GM21367 (cell line): Measurements from ENCODE around the gene ADAMTS16.

ENCODE experiments used
- ATAC-seq: cut with Tn5 transposase; IDR thresholded peaks from one replicate; pipeline ENCODE4 v1.9.1; 2021; ENCODE audit not compliant: unreplicated experiment

The ADAMTS16 gene

DNA sequence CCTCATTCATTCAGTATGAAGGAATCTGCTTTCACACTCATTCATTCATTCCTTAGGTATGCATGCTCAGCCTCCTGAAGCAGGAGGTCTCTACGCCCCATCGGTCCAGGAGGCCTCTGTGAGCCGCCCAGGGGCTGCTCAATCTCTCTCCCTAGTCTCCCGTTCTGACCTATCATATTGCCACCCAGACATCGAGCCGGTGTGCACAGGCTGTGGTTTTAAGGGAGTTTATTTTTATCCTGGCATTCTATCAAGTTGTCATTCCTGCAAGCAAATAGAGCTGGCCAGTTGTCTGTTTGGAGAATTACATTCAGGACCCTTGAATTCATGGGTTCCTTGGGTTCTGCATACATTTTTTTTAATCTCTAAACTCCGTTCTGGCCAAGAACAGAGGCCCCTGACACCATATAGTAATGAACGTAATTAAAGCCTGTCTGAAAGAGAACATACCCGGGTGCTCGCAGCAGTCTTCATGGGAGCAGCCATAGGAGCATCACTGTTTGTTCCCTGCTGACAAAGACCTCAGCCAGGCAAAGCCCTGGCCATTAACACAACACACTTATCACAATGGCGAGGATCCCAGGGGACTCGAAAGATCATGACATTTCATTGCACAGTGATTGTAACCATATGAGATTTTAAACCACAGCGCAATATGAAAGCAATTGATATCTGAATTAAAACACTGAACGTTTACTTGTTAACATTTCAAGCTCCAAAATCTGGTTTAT, 80.9 kb downstream of the ADAMTS16 start:
- ATAC-seq: no peak

DNA sequence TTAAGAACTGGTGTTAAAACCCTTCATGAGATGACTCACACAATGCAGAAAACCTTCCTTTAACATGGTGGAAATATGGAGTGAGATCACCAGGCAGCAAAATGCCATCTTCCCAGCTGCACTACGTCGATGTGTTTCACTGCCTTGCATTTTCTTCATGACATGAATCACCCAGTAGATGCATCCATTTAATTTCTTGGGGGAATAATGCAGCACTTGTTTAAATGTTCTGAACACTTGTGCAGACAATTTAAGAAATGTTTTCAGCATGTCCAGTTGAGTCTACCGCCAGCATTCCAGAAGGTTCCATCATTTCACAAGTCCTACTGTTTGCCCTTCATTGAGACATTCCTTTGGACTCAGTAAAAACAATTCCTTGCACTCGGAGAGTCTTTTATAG, 81.6 kb downstream of the ADAMTS16 start:
- no peak for ATAC-seq

- no peak for ATAC-seq
These were observed 91.4 kb downstream of the ADAMTS16 start for GRCh38 chr5:5231576-5231975.

DNA sequence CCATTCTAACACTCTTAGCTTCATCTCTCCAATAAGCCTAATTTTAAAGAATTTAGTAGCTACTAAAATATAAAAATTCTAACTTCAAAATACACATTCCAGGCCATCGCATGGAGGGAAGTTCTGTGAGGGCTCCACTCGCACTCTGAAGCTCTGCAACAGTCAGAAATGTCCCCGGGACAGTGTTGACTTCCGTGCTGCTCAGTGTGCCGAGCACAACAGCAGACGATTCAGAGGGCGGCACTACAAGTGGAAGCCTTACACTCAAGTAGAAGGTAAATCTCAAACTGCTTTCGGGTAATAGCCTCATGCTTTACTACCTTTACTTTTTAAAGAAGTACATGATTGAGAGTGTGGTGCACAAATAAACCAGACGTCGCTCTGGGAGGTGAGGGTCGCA, 94.8 kb downstream of the ADAMTS16 start:
- ATAC-seq: no peak

GRCh38 chr5:5235685-5236084, 95.6 kb downstream of the ADAMTS16 start:
- no peak for ATAC-seq

- ATAC-seq: no peak
These were observed 99.1 kb downstream of the ADAMTS16 start for GRCh38 chr5:5239191-5239590.

DNA sequence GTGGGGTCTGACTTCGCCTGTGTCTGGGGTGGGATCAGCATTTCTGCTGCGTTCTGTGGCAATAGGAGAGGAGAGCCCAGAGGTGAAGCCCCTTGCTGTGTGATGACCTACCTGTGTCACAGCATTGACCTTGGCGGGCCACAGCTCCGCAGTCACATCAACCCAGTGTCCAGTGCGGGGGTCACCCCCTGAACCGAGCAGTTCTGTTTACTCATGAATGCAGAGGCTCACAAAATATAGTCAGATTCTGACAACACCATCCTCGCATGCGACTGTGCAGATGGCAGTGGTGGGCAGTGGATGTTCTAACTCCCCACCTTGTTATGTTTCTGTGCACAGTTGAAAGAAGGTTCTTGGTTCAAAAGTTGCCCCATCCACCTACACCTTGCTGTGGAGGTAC, 100.1 kb downstream of the ADAMTS16 start:
- ATAC-seq: no peak

GRCh38 chr5:5242056-5242455, 101.9 kb downstream of the ADAMTS16 start:
- no peak for ATAC-seq

- no peak for ATAC-seq
These were observed 106.6 kb downstream of the ADAMTS16 start for GRCh38 chr5:5246736-5247135.

DNA sequence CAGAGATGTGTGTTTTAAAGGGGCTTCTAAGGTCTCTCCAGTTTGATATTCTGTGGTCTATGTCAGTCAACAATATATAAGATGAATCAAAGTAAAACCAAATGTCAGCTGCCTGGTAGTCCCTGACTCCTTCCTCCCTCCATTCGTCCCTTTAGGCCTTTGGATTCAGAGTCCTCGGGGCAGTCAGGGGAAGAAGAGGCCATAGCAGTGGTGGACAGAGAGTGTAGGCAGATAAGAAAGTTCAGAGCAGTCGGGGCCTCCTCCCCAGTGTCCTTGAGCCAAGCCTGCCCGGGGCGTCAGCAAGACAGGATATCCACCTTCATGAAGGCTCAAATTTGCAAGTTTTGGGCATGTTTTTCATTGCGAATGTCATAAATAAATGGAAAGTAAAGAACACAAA, 110.6 kb downstream of the ADAMTS16 start:
- ATAC-seq: no peak

DNA sequence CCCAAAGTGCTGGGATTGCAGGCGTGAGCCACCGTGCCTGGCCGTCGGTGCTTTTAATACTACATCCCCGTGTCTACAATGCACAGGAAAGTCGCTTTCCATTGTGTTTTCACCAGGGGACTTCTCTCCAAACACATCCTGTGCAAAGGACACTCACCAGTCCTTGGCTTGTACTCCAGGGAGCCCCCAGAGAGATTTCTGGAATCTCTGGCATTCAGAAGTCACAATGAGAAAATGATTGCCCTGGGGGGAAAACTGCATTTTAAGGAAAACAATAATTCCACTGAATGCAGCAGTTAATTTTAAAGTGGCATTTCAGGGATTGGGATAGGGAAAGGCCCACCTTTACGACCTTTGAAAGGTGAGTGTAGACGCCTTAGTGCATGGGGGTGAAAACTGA, 112.0 kb downstream of the ADAMTS16 start:
- ATAC-seq: no peak

DNA sequence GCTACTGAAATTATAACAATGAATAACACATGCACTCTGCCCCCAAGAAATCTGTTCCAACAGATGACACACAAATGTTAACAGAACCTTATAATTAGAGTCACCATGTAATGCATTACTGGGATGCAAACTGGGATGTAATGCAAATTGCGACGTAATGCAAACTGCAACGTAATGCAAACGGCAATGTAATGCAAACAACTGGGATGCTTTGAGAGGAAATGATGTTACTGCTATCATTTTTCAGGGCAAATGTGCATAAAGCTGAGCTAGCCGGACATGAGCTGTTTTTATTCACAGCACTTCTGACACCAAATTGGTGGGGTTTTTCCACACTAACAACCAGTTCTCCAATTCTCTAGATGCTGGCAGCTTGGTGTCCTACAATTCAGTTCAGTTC, 117.2 kb downstream of the ADAMTS16 start:
- no peak for ATAC-seq

DNA sequence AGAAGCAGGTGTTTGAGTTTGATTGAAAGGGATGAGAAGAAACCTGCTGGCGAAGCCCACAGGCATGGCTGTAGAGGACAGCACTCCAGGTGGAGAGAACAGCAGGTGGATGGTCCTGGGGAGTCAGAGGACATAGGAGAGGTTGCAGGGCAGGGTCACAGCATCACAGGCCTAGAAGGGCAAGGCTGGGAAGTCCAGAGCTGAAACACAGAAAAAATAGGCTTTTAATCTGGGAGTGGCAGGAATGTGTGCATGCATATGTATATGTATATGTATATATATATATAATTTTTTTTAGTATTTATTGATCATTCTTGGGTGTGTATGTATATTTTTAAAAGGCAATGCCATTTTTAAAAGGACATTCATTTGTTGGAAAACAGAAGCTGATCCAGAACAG, 118.4 kb downstream of the ADAMTS16 start:
- no peak for ATAC-seq

- no peak for ATAC-seq
These were observed 124.6 kb downstream of the ADAMTS16 start for GRCh38 chr5:5264727-5265126.

DNA sequence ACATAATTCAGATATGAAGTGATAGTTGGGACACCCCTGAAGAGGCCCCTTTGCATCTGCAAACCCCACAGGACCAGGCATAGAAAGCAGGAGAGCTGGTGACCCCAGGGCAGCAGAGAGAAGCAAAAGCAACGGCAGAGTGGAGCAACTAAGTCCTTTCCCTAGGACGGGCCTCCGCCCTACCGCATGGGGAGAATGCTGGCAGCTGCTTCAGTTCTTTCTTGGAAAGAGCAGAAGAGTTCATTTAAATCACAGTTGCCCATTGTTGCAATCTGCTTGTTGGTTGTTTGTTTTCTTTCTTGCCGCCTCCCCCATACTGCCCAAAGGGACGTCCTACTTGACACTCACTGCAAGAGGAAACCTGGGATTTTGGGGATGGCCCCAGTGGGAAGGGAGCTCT, 126.2 kb downstream of the ADAMTS16 start:
- no peak for ATAC-seq

GRCh38 chr5:5270161-5270560, 130.0 kb downstream of the ADAMTS16 start:
- ATAC-seq: no peak

GRCh38 chr5:5270958-5271785, 131.0 kb downstream of the ADAMTS16 start:
- no peak for ATAC-seq

GRCh38 chr5:5271786-5272321, 131.7 kb downstream of the ADAMTS16 start:
- no peak for ATAC-seq

DNA sequence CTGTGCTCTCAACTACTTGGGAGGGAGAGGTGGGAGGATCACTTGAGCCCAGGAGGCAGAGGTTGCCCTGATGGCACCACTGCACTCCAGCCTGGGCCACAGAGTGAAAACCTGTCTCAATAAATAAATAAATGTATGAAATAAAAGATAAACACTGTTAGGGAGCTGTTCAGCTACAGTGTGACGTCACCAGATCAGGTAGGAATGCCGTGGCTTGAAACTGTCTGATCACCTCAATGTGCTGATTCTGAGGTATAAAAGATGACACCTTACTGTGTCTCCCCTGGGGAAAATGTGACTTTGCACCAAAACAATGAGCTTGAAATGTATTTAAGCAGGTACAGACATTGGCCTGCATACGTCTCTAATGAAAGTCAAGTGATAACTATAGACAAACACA, 133.3 kb downstream of the ADAMTS16 start:
- no peak for ATAC-seq

DNA sequence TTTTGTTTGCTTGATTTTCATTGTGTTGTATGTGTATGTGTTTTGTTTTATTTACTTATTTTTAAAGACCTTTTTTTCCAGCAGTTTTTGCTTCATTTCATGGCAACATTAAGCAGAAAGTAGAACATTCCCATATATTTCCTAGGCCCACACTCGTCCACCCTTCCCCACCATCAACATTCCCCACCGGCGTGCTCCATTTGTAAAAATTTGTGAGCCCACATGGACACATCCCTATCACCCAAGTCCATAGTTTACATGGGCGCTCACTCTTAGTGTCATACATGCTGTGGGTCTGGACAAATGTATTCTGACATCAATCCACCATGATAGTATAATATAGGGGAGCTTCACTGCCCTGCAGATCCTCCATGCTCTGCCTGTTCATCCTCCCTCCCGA, 133.8 kb downstream of the ADAMTS16 start:
- ATAC-seq: no peak

- ATAC-seq: no peak
These were observed 135.1 kb downstream of the ADAMTS16 start for GRCh38 chr5:5275211-5275610.

DNA sequence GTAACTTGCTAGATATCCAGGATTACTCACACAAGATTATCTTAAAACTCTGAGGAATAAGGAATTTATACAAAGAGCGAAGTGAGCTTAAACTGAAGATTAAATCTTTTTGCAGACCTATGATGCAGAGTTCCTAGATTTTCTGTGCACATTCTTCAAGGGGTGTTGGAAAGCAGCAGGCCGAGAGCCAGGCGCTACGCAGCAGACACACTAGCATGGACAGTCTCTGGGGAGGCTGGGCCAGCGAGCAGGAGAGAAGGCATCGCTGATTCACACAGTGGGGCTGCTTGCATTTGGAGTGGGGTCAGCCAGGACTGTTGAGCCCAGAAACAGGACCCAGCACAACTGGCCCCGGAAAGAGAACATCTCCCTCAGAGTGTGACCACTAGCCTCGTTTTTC, 136.3 kb downstream of the ADAMTS16 start:
- no peak for ATAC-seq
